NCI-H1930 (cell line): ENCODE measurements around the gene DACT3.
"Not testable (repeated sequence)": the region's sequence is repeated elsewhere in the genome, so short reads cannot be mapped to it uniquely, and the experiment has no call there.

ENCODE experiments used
- DNase-seq, 2 experiments: peaks; one replicate each; lab custom pipeline; 2025; lab: John Stamatoyannopoulos, UW

Gene DACT3

GRCh38 chr19:46634045-46634655 lies 26.8 kb downstream of the DACT3 start:
- peak; percentile 55 to 58 for DNase-seq

GRCh38 chr19:46633130-46633529 lies 27.9 kb downstream of the DACT3 start:
- DNase-seq, result no peak

GRCh38 chr19:46631481-46631880 lies 29.5 kb downstream of the DACT3 start:
- no peak for DNase-seq

- no peak for DNase-seq
Measured at GRCh38 chr19:46630586-46631205, 30.3 kb downstream of the DACT3 start.

- no peak for DNase-seq
Measured at GRCh38 chr19:46629546-46630025, 31.4 kb downstream of the DACT3 start.

- not testable (repeated sequence) for DNase-seq
Measured at GRCh38 chr19:46628970-46629369, 32.0 kb downstream of the DACT3 start.

- no peak for DNase-seq
Measured at GRCh38 chr19:46626446-46626845, 34.5 kb downstream of the DACT3 start.

GRCh38 chr19:46625731-46626130 lies 35.3 kb downstream of the DACT3 start:
- no peak for DNase-seq

- no peak for DNase-seq
Measured at GRCh38 chr19:46624958-46625661, 35.9 kb downstream of the DACT3 start, which contains the start of gene PTGIR. Gene PTGIR, minus strand, starts transcription at chr19:46625089. Its CDS starts 864 bp downstream, at chr19:46624225.

- no peak for DNase-seq
Measured at GRCh38 chr19:46623915-46624502, 37.0 kb downstream of the DACT3 start.

- no peak for DNase-seq
Measured at GRCh38 chr19:46622118-46622446, 38.9 kb downstream of the DACT3 start.

GRCh38 chr19:46621191-46622117 lies 39.5 kb downstream of the DACT3 start:
- no peak for DNase-seq

- DNase-seq, result no peak
Measured at GRCh38 chr19:46620716-46621115, 40.3 kb downstream of the DACT3 start.

GRCh38 chr19:46620267-46620666 lies 40.7 kb downstream of the DACT3 start:
- no peak for DNase-seq

- DNase-seq, result no peak
Measured at GRCh38 chr19:46618670-46619231, 42.2 kb downstream of the DACT3 start.

- no peak for DNase-seq
Measured at GRCh38 chr19:46617601-46618000, 43.4 kb downstream of the DACT3 start.

GRCh38 chr19:46616631-46617322 lies 44.2 kb downstream of the DACT3 start:
- DNase-seq, result peak; percentile 57 to 64

GRCh38 chr19:46615966-46616365 lies 45.0 kb downstream of the DACT3 start:
- no peak for DNase-seq

GRCh38 chr19:46614114-46614722 lies 46.8 kb downstream of the DACT3 start:
- DNase-seq, result peak; percentile 19 to 70

GRCh38 chr19:46613525-46613924 lies 47.5 kb downstream of the DACT3 start:
- no peak for DNase-seq
